Mammary epithelial cell (primary cell): ENCODE results near the gene MIF.

Experiments used
- EZH2 ChIP-seq: IDR thresholded peaks from 2 replicates; pipeline ENCODE4 v1.6.1; 2012; ENCODE audit warnings: low read length, inconsistent platforms, borderline replicate concordance
- TF ChIP-seq, protein P1 (sequence below), 2 donors: IDR thresholded peaks in 1 of 2; conservative IDR thresholded peaks in 1 of 2; 2 replicates each; pipeline ENCODE4 v1.5.1; 2011 to 2012; ENCODE audit warnings: inconsistent platforms in 2 of 2, low read length in 2 of 2, mild to moderate bottlenecking in 2 of 2, control low read depth in 1 of 2, low read depth in 1 of 2; ENCODE audit not compliant: insufficient read depth in 1 of 2; ENCODE audit errors: extremely low read depth in 1 of 2

DNA sequence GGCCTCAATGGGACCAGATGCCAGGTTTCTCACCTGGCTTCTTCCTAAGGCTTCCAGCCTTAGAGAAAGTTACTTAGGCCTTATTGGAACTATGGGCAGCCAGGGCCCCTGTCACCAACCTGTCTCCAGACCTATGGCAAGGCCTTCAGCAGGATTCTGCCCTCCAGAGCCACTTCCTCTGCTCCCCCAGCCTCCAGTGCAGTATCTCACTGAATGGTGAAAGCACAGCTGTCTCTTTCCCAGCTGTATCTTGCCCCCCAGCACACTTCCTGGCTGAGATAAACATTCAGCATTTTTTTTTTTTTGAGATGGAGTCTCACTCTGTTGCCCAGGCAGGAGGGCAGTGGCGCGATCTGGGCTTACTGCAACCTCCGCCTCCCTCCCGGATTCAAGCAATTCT is 35.0 kb upstream of the MIF start:
- TF ChIP-seq, protein P1, sequence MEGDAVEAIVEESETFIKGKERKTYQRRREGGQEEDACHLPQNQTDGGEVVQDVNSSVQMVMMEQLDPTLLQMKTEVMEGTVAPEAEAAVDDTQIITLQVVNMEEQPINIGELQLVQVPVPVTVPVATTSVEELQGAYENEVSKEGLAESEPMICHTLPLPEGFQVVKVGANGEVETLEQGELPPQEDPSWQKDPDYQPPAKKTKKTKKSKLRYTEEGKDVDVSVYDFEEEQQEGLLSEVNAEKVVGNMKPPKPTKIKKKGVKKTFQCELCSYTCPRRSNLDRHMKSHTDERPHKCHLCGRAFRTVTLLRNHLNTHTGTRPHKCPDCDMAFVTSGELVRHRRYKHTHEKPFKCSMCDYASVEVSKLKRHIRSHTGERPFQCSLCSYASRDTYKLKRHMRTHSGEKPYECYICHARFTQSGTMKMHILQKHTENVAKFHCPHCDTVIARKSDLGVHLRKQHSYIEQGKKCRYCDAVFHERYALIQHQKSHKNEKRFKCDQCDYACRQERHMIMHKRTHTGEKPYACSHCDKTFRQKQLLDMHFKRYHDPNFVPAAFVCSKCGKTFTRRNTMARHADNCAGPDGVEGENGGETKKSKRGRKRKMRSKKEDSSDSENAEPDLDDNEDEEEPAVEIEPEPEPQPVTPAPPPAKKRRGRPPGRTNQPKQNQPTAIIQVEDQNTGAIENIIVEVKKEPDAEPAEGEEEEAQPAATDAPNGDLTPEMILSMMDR (conservative IDR thresholded peaks at IDR 0.05 in 1 of 2, IDR thresholded peaks at IDR 0.05 in 1 of 2; ENCODE audit: extremely low read depth in 1 of 2, insufficient read depth in 1 of 2, low read depth in 1 of 2, low read length in 2 of 2) = no peak
- TF ChIP-seq EZH2 = no peak
